K562 (cell line): ENCODE measurements around the gene PPFIBP2. TPM values are rescaled to one million over a fixed set of nuclear protein-coding genes. Genes with fewer than 3 reads are reported as not detected.

Source experiments
- ATAC-seq: fragments of 200-7000 bp; cut with Tn5 transposase; 3 replicates; pipeline ENCODE4 v1.9.1; 2020; ENCODE audit warnings: moderate library complexity
- BruUV-seq: library from RNA; stranded (reverse); fragments of 400-500 nt; replicated peaks from 2 replicates; lab custom pipeline; 2021; lab: Mats Ljungman, UMichigan
- CTCF ChIA-PET: fragments of 300-600 bp; formaldehyde crosslinking; extraction: SDS; loops from one replicate; lab custom pipeline; 2021; ENCODE audit warnings: low intra/inter-chr PET ratio; lab: Yijun Ruan, JAX
- POLR2A ChIA-PET: fragments of 300-600, 350-650 bp; sonication (Branson Sonifier 250); formaldehyde crosslinking; extraction: SDS; loops from one replicate; lab custom pipeline; 2021; ENCODE audit warnings: antibody characterized with exemption, inconsistent platforms; lab: Yijun Ruan, JAX
- DNase-seq, 4 experiments: peaks; one replicate each; pipeline versions ENCODE4 v3.0.0 to v3.0.0-alpha.2; 2011 to 2018; ENCODE audit warnings: low spot score in 3 of 4, mixed read lengths in 3 of 4; ENCODE audit errors: extremely low read depth in 1 of 4
- FAIRE-seq: peaks from 2 replicates; lab custom pipeline; 2011; peaks lifted over from hg19 to GRCh38; lab: Jason Lieb, UNC
- H2AFZ ChIP-seq: 2 replicates; pipeline ENCODE4 v1.6.0; 2011; ENCODE audit warnings: low read depth, low read length, control low read depth, inconsistent platforms
- H3K27ac ChIP-seq: fragments of 200-600 bp; 3 replicates; pipeline ENCODE4 v1.8.0; 2011; ENCODE audit warnings: low read depth, mild to moderate bottlenecking, control low read depth, inconsistent platforms, low read length, moderate library complexity, mixed read lengths; ENCODE audit errors: extremely low read depth
- H3K27me3 ChIP-seq, 2 experiments: fragments of 300-600 bp in 1 of 2; 2 replicates in 1 of 2; 3 replicates in 1 of 2; pipeline versions ENCODE4 v1.6.0 to v1.8.0; 2011; ENCODE audit warnings: inconsistent platforms in 2 of 2, low read length in 2 of 2, mild to moderate bottlenecking in 1 of 2, mixed read lengths in 1 of 2, moderate library complexity in 1 of 2; ENCODE audit not compliant: control insufficient read depth in 2 of 2, insufficient read depth in 2 of 2
- H3K36me3 ChIP-seq: fragments of 300-600 bp; 3 replicates; pipeline ENCODE4 v1.8.0; 2011; ENCODE audit warnings: mild to moderate bottlenecking, low read length, inconsistent platforms; ENCODE audit not compliant: control insufficient read depth, insufficient read depth
- H3K4me1 ChIP-seq, 2 experiments: fragments of 200-600 bp in 1 of 2; replicated peaks in 1 of 2; 2 replicates in 1 of 2; 3 replicates in 1 of 2; pipeline versions ENCODE4 v1.5.1 to v1.8.0; 2011; ENCODE audit warnings: inconsistent platforms in 2 of 2, low read length in 2 of 2, mild to moderate bottlenecking in 1 of 2, mixed read lengths in 1 of 2, moderate library complexity in 1 of 2; ENCODE audit not compliant: control insufficient read depth in 2 of 2, insufficient read depth in 2 of 2
- H3K4me2 ChIP-seq: 2 replicates; pipeline ENCODE4 v1.6.1; 2011; ENCODE audit warnings: low read length, control low read depth, inconsistent platforms, mixed read lengths; ENCODE audit not compliant: insufficient read depth
- H3K4me3 ChIP-seq: fragments of 200-600 bp; sonication (generic), shearing (Covaris generic); 2 replicates; pipeline ENCODE4 v1.5.1; 2016; ENCODE audit warnings: control low read depth, inconsistent platforms
- H3K79me2 ChIP-seq: fragments of 200-600 bp; 3 replicates; pipeline ENCODE4 v1.8.0; 2011; ENCODE audit warnings: low read length, inconsistent platforms; ENCODE audit not compliant: control insufficient read depth, insufficient read depth
- H3K9ac ChIP-seq, 2 experiments: 2 replicates each; pipeline versions ENCODE4 v1.6.0 to v1.6.1; 2011; ENCODE audit warnings: low read depth in 2 of 2, low read length in 2 of 2, control low read depth in 1 of 2, inconsistent platforms in 1 of 2, mild to moderate bottlenecking in 1 of 2, mixed read lengths in 1 of 2; ENCODE audit not compliant: insufficient read depth in 1 of 2
- H3K9me1 ChIP-seq: one replicate; pipeline ENCODE4 v1.6.0; 2011; ENCODE audit warnings: inconsistent platforms, mild to moderate bottlenecking, low read length, moderate library complexity; ENCODE audit not compliant: control insufficient read depth, insufficient read depth
- H3K9me3 ChIP-seq: replicated peaks from 2 replicates; pipeline ENCODE4 v1.5.1; 2011; ENCODE audit warnings: low read depth, low read length, inconsistent platforms; ENCODE audit not compliant: control insufficient read depth, insufficient read depth
- H4K20me1 ChIP-seq: replicated peaks from 2 replicates; pipeline ENCODE4 v1.6.1; 2011; ENCODE audit warnings: low read length, inconsistent platforms, mixed read lengths; ENCODE audit not compliant: control insufficient read depth, insufficient read depth
- ARNT ChIP-seq, 2 experiments: fragments of 450-650 bp; IDR thresholded peaks; 2 replicates each; pipeline ENCODE4 v1.6.1; 2016; ENCODE audit warnings: mild to moderate bottlenecking in 1 of 2
- HMG20B ChIP-seq: fragments of 250-450 bp; sonication (Bioruptor Pico); IDR thresholded peaks from 2 replicates; pipeline ENCODE4 v1.5.0; 2021; ENCODE audit warnings: mild to moderate bottlenecking
- KAT8 ChIP-seq: fragments of 450-650 bp; IDR thresholded peaks from 2 replicates; pipeline ENCODE4 v1.6.1; 2016; ENCODE audit warnings: low read depth, mild to moderate bottlenecking
- MEF2A ChIP-seq: IDR thresholded peaks from 2 replicates; pipeline ENCODE4 v1.6.1; 2011; ENCODE audit warnings: low read depth, mild to moderate bottlenecking, low read length, moderate library complexity; ENCODE audit not compliant: control insufficient read depth
- NFXL1 ChIP-seq: fragments of 450-650 bp; formaldehyde crosslinking; IDR thresholded peaks from 2 replicates; pipeline ENCODE4 v1.4.0; 2021; ENCODE audit warnings: mild to moderate bottlenecking
- PURB ChIP-seq: sonication (generic); formaldehyde crosslinking; IDR thresholded peaks from 2 replicates; pipeline ENCODE4 v1.9.0; 2021; ENCODE audit warnings: low read depth, mild to moderate bottlenecking, missing genetic modification reagents
- RBM17 ChIP-seq: fragments of 200-400 bp; formaldehyde crosslinking; IDR thresholded peaks from 2 replicates; pipeline ENCODE4 v1.6.1; 2017; ENCODE audit warnings: low read depth, mild to moderate bottlenecking, low read length, borderline replicate concordance
- STAG1 ChIP-seq: sonication (generic); formaldehyde crosslinking; IDR thresholded peaks from 2 replicates; pipeline ENCODE4 v1.5.0; 2020; ENCODE audit warnings: missing genetic modification reagents, borderline replicate concordance
- ZNF143 ChIP-seq: sonication (generic); formaldehyde crosslinking; IDR thresholded peaks from 2 replicates; pipeline ENCODE4 v1.9.0; 2022; ENCODE audit warnings: mild to moderate bottlenecking, missing genetic modification reagents
- ZNF695 ChIP-seq: fragments of 450-650 bp; formaldehyde crosslinking; IDR thresholded peaks from 2 replicates; pipeline ENCODE4 v1.4.0; 2020; ENCODE audit warnings: mild to moderate bottlenecking, moderate library complexity
- ZNF766 ChIP-seq: fragments of 200-800 bp; sonication (Bioruptor generic); conservative IDR thresholded peaks from 2 replicates; pipeline ENCODE4 v1.6.1; 2016; ENCODE audit warnings: missing genetic modification characterization, missing compliant biosample characterization
- WGBS: fragments of 100-300 bp; shearing (Covaris generic); methylation state at CpG from one replicate; pipeline ENCODE4 v1.1.6; 2016; ENCODE audit warnings: low coverage, mixed read lengths; ENCODE audit not compliant: insufficient coverage; ENCODE audit errors: missing lambda C conversion rate; 5-methylcytosine and 5-hydroxymethylcytosine counted together
- in situ Hi-C: fragments of 300-500 bp; cut with MboI; formaldehyde crosslinking; loops from 4 replicates; pipeline ENCODE4 v1.15.0; 2018; ENCODE audit warnings: inconsistent platforms, mixed read lengths
- intact Hi-C: fragments of 100-400 bp; cut with micrococcal nuclease; formaldehyde crosslinking; loops from 2 replicates; pipeline ENCODE4 v1.14.2; 2022
- polyA plus RNA-seq, 8 experiments: library from polyadenylated mRNA; depleted of rRNA in 4 of 8; stranded (reverse) in 5 of 8; unstranded in 3 of 8; fragments of >200 nt; fragmentation: Nextera tagmentation in 2 of 8; fragmentation: Illumina TruSeq in 1 of 8; extraction: Ambion mirVana in 2 of 8; extraction: Trizol in 1 of 8; gene quantifications; 2 replicates each; pipeline versions ENCODE4 v1.2.1 to v1.2.3, GENCODE V29; 2011 to 2014; ENCODE audit warnings: inconsistent platforms in 1 of 8, missing spikeins in 1 of 8
- total RNA-seq, 7 experiments: library from RNA; depleted of rRNA in 6 of 7; stranded (reverse); fragments of >200 nt in 6 of 7; fragmentation: Illumina TruSeq in 2 of 7; extraction: Trizol in 2 of 7; gene quantifications; 2 replicates each; pipeline versions ENCODE4 v1.2.1 to v1.2.3, GENCODE V29; 2011 to 2021; ENCODE audit warnings: low replicate concordance in 1 of 7
- TF ChIP-seq, protein P1 (sequence below): fragments of 450-650 bp; IDR thresholded peaks from 2 replicates; pipeline ENCODE4 v1.6.1; 2016; ENCODE audit warnings: low read depth, mild to moderate bottlenecking, moderate library complexity
- TF ChIP-seq, protein P2 (sequence below): fragments of 250-450 bp; sonication (Bioruptor Pico); IDR thresholded peaks from 2 replicates; pipeline ENCODE4 v1.4.0; 2020

The PPFIBP2 gene
- total and polyA plus RNA-seq, 9 of the 15 experiments (the other 6 are each of a cell fraction or from before 2014, with no cell fraction given), result 0.18 to 3.4 (median 1.2) TPM

DNA sequence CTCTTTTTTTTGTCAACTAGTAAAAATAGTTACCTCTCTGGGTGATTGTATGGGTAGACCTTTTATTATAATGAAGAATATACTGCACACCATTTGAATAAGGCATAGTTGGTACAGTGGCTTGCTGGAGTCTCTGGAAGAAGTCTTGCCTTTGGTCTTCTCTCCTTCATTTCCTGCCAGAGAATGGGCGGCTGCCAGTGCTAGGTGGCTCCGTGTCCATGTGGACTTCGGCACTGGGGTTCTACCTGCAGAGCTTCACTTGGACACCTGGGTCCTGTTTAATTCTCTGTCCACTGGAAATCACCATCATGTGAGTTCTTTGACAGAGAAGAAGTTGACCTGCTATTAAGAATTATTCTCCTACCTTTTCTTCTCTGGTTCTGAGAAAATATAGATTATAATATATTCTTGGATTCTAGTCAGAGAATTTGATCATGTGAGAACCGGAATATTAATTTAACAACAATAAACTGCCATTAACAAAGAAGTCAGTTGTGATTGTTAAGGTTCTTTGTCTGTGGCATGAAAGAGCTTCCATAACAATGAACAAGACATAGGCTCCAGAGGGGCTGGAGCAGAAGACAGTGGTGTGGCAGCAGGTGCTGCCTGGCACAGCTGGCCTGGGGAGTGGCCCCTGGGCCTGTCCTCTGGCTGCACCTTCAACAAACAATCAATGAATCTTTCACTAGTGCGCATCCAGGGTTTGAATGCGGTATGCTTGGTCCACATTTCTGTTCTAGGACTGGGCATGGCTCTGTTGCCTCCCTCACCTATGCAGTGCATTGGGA, 77.5 kb downstream of the PPFIBP2 start:
- Histone ChIP-seq H3K36me3 (no peaks in the 10 kb centered on the region), H3K79me2 (no peaks in the 10 kb centered on the region), H3K9ac (no peak overlapping the region), H3K27ac (no peak overlapping the region), H3K9me3 (no peaks in the 10 kb centered on the region), H3K4me2 (no peak overlapping the region), H3K9me1 (no peaks in the 10 kb centered on the region), H3K4me3 (no peak overlapping the region), H2AFZ (no peak overlapping the region), H3K4me1 (no peaks in the 10 kb centered on the region), H4K20me1 (no peaks in the 10 kb centered on the region), H3K27me3 (peaks cover 0 to 2% of the 10 kb centered on the region in 2 experiments; a peak in 2 of 5 replicates)
- TF ChIP-seq HMG20B (CRISPR knock-in tag) (no peak), NFXL1 (CRISPR knock-in tag) (no peak), RBM17 (no peak), KAT8 (no peak), MEF2A (no peak), ARNT (IDR thresholded peaks at IDR 0.05) (no peak), ZNF143 (CRISPR knock-in tag) (no peak), PURB (CRISPR knock-in tag) (no peak), ZNF695 (CRISPR knock-in tag) (no peak), STAG1 (CRISPR knock-in tag) (no peak), ZNF766 (CRISPR knock-in tag) (no peak)
- TF ChIP-seq, protein P1, sequence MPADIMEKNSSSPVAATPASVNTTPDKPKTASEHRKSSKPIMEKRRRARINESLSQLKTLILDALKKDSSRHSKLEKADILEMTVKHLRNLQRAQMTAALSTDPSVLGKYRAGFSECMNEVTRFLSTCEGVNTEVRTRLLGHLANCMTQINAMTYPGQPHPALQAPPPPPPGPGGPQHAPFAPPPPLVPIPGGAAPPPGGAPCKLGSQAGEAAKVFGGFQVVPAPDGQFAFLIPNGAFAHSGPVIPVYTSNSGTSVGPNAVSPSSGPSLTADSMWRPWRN, result no peak
- TF ChIP-seq, protein P2, sequence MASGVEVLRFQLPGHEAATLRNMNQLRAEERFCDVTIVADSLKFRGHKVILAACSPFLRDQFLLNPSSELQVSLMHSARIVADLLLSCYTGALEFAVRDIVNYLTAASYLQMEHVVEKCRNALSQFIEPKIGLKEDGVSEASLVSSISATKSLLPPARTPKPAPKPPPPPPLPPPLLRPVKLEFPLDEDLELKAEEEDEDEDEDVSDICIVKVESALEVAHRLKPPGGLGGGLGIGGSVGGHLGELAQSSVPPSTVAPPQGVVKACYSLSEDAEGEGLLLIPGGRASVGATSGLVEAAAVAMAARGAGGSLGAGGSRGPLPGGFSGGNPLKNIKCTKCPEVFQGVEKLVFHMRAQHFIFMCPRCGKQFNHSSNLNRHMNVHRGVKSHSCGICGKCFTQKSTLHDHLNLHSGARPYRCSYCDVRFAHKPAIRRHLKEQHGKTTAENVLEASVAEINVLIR (CRISPR knock-in tag), result no peak
- DNase-seq (no peak), FAIRE-seq (no peak), ATAC-seq (no peak)
- no TSS peak for BruUV-seq
- ChIA-PET POLR2A (no interaction called here), CTCF (no interaction called here)
- intact Hi-C loops (no loop called here), in situ Hi-C loops (no loop called here)
- WGBS, result 5% methylated on average over 5 of the region's 6 CpGs
